HG02798 (cell line): ENCODE results near the gene NPAS3.

Source experiments
- ATAC-seq: cut with Tn5 transposase; IDR thresholded peaks from one replicate; pipeline ENCODE4 v1.9.1; 2021; ENCODE audit warnings: mild to moderate bottlenecking; ENCODE audit not compliant: unreplicated experiment, poor library complexity

The NPAS3 gene

GRCh38 chr14:33711811-33712216, 773.1 kb downstream of the NPAS3 start:
- ATAC-seq, result no peak

GRCh38 chr14:33714527-33715226, 776.0 kb downstream of the NPAS3 start:
- ATAC-seq, result no peak

- ATAC-seq, result no peak
These were observed 776.5 kb downstream of the NPAS3 start for GRCh38 chr14:33715227-33715528.

GRCh38 chr14:33716921-33717320, 778.2 kb downstream of the NPAS3 start:
- no peak for ATAC-seq

- ATAC-seq, result no peak
These were observed 779.2 kb downstream of the NPAS3 start for GRCh38 chr14:33717866-33718265.

GRCh38 chr14:33720284-33720787, 781.7 kb downstream of the NPAS3 start:
- ATAC-seq, result no peak

GRCh38 chr14:33726685-33727084, 788.0 kb downstream of the NPAS3 start:
- ATAC-seq, result no peak

GRCh38 chr14:33727606-33728005, 788.9 kb downstream of the NPAS3 start:
- no peak for ATAC-seq

GRCh38 chr14:33728010-33728498, 789.4 kb downstream of the NPAS3 start:
- ATAC-seq, result no peak

- no peak for ATAC-seq
These were observed 791.5 kb downstream of the NPAS3 start for GRCh38 chr14:33730156-33730555.

GRCh38 chr14:33732175-33732574, 793.5 kb downstream of the NPAS3 start:
- no peak for ATAC-seq

- no peak for ATAC-seq
These were observed 794.6 kb downstream of the NPAS3 start for GRCh38 chr14:33733310-33733709.

GRCh38 chr14:33733721-33734120, 795.0 kb downstream of the NPAS3 start:
- ATAC-seq, result no peak

GRCh38 chr14:33734387-33734786, 795.7 kb downstream of the NPAS3 start:
- ATAC-seq, result no peak

GRCh38 chr14:33736299-33736825, 797.7 kb downstream of the NPAS3 start:
- ATAC-seq, result no peak

- ATAC-seq, result no peak
These were observed 798.3 kb downstream of the NPAS3 start for GRCh38 chr14:33736979-33737378.

GRCh38 chr14:33737446-33737845, 798.8 kb downstream of the NPAS3 start:
- no peak for ATAC-seq

- ATAC-seq, result no peak
These were observed 799.4 kb downstream of the NPAS3 start for GRCh38 chr14:33738029-33738428.

- no peak for ATAC-seq
These were observed 799.8 kb downstream of the NPAS3 start for GRCh38 chr14:33738491-33738890.

- no peak for ATAC-seq
These were observed 801.9 kb downstream of the NPAS3 start for GRCh38 chr14:33740531-33740930.

- no peak for ATAC-seq
These were observed 803.5 kb downstream of the NPAS3 start for GRCh38 chr14:33742166-33742565.

- ATAC-seq, result no peak
These were observed 806.5 kb downstream of the NPAS3 start for GRCh38 chr14:33745163-33745562.
